DLD1 (cell line): ENCODE data around the gene TJP3.

ENCODE experiments used
- in situ Hi-C: cut with HindIII; loops from 2 replicates; pipeline ENCODE4 v1.10.0; 2017; ENCODE audit warnings: low sequenced_read_pairs

Gene TJP3

DNA sequence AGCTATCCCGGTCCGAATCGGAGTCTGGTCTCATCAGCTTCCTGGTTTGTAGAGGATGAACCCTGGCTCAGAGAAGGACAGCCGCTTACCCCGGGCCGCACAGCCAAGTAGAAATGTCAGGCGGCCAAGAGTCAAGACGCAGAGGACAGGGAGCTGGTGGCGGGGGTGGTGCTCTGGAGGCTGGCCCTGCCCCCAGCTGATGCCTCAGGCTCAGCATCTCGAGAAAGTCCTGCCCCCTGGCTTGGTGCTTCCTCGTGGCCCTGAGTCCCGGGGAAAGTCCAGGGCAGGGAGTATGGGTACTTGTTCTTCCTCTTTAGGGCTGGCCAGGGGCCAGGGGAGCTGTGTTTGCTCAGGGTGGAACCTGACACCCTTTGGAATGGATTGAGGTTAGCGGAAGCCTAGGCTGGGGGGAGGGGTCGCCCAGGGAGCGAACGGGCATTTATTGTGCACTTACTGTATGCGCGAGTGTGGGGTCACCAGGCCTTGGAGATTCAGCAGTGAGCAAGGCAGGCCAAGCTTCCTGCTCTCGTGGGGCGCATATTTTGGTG, 2.2 kb downstream of the TJP3 start:
- in situ Hi-C loops: no loop called here

DNA sequence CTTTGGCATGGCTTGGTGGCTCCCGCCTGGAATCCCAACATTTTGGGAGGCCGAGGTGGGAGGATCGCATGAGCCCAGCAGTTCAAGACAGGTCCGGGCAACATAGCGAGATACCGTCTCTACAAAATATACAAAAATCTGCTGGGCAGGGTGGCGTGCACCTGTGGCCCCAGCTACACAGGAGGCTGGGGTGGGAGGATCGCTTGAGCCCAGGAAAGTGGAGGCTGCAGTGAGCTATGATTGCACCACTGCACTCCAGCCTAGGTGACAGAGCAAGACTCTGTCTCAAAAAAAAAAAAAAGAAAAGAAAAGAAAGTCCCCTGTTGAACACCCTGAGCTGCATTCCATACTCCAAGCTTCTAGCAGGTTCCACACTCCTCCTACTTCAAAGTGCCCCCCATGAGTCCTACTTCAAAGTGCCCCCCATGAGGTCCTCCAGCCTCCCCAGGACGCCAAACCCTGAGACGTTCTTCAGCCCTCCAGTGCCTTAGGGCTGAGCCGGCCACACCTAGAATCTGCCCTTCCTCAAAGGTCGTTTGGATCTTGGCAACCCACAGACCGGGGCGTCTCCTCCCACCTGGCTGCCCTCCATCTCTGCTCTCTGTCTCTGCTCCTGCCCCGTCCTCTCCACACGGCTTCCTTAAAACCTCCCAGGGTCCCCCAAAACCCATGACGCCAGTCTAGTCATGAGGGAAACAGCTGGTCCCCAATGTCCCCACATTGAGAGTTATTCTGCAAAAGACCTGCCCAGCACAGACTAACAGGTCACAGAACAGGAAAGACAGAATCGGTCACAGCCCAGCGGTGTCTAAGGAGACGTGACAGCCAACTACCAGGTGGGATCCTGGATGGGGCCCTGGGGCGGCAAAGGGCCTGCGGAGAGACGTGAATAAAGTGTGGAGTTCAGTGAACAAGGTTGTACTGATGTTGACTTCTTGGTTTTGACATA, 4.8 kb downstream of the TJP3 start:
- in situ Hi-C loops: no loop called here

DNA sequence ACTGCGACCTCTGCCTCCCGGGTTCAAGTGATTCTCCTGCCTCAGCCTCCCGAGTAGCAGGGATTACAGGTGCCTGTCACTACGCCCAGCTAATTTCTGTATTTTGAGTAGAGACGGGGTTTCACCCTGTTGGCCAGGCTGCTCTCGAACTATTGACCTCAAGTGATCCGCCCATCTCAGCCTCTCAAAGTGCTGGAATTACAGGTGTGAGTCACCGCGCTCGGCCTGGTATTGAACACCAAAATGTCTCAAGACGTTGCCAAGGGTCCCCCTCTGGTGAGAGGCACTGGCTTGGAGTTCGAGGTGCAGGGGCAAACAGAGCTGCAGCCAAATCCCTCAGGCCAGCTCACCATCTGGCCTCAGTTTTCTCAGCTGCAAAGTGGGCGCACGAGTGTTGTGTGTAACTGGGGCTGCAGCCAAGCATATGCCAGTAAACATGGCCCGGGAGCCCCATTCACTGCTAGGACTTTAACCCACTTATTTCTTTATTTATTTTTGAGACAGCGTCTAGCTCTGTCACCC, 8.0 kb downstream of the TJP3 start:
- in situ Hi-C loops: no loop called here

DNA sequence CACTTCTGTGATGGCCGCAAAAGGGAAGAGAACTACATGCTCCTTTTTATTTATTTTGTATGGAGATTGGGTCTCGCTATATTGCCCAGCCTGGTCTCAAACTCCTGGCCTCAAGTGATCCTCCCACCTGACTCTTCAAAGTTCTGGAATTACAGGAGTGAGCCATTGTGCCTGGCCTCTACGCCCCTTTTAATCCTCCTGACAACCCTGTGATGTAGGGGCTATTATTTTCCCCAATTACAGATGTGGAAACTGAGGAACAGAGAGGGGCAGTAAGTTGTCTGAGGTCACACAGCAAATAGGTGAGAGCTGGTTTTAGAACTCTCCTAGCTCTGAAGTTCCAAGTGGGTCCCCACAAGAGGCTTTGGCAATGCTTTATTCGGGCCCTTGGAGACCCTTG, 11.7 kb downstream of the TJP3 start:
- in situ Hi-C loops: loop anchor here (5.0 kb wide), 1 partner anchor 37 kb away; no protein-coding TSS in a partner anchor

DNA sequence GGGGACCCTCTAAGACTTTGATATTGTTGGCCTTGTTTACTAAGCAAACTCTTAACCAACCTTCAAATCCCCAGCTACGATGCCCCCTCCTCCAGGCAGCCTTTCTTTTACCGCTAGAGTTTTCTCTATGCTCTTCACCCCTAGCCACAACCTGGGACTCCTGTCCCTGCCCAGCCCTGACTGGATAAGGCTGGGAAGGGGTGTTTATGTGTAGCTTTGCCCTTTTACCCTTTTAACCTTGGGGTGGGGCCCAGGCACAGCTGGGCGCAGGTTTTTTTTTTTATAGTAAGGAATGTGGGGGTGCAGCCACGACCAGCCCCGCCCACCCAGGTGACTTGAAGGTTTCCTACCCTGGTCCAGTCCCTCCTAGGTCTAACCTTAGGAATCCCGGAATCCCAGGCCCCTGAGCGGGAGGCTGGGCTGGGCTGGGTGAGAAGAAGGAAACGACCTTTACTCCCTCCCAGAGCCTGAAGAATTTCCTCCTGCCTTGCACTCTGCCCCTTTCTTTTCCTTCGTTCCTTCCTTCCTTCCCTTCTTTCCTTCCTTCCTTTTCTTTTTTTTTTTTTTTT, 12.2 kb downstream of the TJP3 start:
- in situ Hi-C loops: loop anchor here (5.0 kb wide), 1 partner anchor 37 kb away; no protein-coding TSS in a partner anchor

DNA sequence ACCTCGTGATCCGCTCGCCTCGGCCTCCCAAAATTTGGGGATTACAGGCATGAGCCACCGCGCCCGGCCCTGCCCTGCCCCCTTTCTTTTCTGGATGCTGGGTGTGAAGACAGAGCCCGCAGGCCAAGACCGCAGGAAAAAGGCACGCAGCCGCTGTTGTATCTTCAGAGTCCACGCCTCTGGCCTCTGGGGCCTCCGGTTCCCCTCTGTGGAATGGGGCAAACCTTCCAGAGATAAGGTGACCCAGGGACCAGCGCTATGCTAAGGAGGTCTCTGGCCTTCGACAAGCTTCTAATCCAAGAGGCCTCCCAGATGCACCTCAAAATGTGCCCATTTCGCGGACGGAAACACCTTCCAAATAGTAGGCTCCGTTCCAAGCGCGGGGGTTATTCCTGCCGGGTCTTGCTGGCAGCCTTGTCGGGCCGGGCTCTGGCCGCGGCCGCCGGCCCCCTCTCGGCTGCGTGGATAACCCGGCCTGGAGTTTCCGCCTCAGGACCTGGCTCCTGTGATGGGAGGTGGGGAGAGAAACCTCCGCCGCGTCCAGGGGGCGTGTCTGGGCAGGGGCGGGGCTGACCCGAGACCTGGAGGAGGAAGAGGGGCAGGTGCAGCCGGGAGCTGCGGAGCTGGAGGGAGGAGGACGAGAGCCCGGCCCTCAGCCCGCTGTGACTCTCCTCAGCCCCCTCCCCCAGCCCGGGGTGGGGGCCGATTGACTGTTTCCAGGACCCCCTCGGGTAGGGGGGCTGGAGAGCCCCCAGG, 13.1 kb downstream of the TJP3 start:
- in situ Hi-C loops: loop anchor here (5.0 kb wide), 1 partner anchor 36 kb away; no protein-coding TSS in a partner anchor

DNA sequence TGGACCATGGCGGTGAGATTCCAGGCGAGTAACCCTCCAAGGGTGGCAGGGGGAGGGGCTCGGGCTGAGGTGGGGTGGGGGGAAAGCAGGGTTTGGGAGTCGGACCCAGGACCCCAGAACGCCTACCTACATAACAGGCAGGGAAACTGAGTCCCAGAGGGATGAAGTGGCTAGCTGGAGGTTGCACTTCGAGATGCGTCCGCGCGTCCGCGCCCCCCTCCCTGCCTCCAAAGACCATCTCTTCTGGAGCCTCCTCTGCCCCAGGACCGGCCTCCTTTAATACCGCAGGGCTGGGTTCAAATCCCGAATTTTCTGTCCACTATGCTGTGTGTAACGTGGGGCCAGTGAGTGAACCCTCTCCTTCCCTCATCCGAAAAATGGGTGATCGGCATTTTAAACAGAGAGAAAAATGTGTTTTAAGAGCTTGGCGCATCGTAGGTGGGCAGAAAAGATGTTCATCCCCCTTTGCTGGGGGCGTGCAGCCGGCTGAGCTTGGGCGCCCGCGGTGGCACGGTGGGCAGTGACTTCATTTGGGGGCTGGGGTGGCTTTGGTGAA, 13.8 kb downstream of the TJP3 start:
- in situ Hi-C loops: loop anchor here (5.0 kb wide), 1 partner anchor 35 kb away; no protein-coding TSS in a partner anchor

DNA sequence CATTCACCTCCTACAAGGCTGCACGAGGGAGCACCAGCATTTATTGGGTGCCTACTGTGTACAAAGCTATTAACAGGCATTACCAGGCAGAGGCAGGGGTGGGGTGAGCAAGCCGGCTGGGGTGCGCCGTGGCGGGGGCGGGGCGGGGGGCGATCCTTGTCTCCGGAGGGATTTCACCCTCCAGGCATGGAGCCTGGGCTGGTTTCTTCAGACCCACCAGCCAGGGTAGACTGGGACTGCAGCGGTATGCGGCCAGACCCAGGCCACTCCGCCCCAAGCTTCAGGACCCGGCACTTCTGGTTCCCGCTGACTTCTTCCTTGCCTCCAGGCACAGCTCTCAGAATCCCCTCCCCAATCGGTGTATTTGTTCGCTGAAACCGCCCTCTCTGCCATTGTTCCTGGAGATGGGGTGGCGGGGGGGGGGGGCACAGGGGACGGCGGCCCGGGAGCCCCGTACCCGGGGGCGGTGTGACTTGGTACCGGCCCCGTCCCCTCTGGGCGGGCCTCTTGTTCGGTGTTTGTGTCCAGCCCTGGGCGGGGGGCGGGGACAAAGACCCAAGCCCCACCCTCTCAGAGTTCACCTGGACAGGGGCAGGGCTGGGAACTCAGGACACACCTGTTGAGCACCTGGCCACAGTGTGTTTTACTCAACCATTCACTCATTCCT, 14.4 kb downstream of the TJP3 start:
- in situ Hi-C loops: loop anchor here (5.0 kb wide), 1 partner anchor 35 kb away; no protein-coding TSS in a partner anchor

DNA sequence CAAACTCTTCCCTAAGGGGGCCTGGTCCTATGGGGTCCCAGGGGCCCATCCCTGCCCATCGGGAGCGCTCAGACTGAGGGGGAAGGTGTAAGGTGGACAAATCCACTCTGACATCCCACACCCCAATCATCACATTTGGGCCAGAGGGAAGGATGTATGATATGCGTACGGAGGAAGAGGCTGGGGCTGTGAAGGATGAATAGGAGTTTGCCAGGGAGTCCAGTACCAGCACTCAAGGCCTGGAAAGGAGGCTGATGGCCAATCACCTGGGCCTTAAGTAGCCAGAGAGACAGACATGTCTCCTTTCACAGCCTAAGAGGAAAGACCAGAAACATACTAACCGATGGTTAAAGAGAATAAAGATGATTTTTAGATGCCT, 14.9 kb downstream of the TJP3 start:
- in situ Hi-C loops: loop anchor here (5.0 kb wide), 1 partner anchor 34 kb away; no protein-coding TSS in a partner anchor

DNA sequence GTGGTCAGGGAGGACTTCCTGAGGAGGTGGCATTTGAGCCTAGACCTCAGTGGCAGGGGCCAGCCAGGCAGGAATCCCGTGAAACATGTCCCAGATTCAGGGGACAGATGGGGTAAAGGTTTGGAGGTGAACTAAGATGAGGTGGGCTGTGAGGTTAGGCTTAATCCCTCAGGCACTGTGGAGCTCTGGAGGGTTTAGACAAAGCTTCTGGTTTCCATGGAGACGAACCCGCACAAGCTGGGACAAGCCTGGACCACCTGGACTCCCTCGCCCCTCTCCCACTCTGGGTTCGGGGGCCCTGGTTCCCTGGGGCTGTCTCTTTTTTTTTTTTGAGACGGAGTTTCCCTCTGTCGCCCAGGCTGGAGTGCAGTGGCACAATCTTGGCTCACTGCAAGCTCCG, 15.7 kb downstream of the TJP3 start:
- in situ Hi-C loops: loop anchor here (5.0 kb wide), 1 partner anchor 33 kb away; no protein-coding TSS in a partner anchor

DNA sequence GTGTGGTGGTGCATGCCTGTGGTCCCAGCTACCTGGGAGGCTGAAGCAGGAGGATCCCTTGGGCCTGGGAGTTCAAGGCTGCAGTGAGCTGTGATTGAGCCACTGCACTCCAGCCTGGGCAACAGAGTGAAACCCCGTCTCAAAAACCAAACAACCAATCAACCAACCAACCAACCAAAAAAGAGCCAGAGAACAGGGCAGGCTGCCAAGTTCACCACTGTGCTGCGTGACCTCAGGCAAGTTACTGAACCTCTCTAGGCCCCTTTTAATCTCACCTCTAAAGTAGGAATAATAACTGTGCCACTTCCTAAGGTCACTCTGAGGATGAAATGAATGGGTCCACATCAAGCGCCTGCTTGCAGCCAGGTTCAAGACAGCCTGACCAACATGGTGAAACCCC, 16.9 kb downstream of the TJP3 start:
- in situ Hi-C loops: no loop called here

DNA sequence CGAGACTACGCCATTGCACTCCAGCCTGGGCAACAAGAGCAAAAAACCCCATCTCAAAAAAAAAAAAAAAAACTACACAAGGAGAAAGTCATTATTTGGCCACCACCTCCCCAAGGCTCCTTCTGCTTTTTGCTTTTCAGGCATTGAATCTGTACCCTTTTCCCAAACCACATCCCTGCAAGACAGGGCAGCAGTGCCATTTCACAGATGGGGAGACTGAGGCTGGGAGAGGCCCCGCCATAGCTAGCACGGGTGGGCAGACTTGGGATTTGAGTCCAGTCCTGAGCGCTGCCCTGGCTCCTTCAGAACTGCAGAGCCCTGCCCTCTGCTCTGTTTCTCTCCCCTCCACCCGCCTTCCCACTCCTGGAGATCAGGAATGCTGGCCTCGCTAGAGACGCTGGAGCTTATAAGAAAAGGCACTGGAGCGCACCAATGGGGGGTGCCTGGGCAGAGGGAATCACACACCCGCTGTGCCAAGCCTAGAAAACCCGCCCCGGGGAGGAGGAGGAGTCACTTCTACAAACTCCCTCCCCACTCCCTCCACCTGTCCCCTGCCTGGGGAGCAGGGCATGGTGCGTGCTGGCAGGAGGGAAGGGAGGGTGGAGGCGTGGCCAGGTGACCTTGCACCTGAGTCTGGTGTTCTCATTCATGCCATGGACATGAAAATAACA, 17.6 kb downstream of the TJP3 start:
- in situ Hi-C loops: no loop called here

DNA sequence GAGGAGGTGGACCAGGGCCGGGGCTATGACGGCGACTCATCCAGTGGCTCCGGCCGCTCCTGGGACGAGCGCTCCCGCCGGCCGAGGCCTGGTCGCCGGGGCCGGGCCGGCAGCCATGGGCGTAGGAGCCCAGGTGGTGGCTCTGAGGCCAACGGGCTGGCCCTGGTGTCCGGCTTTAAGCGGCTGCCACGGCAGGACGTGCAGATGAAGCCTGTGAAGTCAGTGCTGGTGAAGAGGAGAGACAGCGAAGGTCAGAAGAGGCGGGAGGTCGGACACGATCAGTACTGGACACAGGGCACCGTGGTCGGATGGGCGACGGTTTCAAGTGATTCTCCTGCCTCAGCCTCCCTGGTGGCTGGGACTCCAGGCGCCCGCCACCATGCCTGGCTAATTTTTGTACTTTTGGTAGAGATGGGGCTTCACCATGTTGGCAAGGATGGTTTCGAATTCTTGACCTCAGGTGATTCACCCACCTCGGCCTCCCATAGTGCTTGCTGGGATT, 22.3 kb downstream of the TJP3 start:
- in situ Hi-C loops: no loop called here

DNA sequence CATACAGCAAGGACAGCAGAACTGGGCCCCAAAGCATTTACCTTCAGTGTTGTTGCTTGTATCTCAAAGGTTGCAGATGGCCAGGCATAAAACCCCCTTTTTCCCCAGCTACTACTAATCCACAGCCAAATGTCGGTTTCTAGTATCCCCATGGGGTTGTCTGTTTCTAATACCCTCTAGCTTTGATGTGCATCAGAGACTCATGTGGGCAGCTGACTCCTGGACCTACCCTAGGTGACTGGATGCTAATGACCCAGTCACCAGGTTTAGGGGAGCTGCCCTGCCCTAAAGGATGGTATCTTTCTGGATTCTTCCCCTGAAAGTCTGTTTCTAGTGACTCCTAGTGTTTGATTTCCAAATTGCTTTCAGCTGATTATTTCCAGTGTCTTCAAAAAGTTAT, 23.9 kb downstream of the TJP3 start:
- in situ Hi-C loops: no loop called here

DNA sequence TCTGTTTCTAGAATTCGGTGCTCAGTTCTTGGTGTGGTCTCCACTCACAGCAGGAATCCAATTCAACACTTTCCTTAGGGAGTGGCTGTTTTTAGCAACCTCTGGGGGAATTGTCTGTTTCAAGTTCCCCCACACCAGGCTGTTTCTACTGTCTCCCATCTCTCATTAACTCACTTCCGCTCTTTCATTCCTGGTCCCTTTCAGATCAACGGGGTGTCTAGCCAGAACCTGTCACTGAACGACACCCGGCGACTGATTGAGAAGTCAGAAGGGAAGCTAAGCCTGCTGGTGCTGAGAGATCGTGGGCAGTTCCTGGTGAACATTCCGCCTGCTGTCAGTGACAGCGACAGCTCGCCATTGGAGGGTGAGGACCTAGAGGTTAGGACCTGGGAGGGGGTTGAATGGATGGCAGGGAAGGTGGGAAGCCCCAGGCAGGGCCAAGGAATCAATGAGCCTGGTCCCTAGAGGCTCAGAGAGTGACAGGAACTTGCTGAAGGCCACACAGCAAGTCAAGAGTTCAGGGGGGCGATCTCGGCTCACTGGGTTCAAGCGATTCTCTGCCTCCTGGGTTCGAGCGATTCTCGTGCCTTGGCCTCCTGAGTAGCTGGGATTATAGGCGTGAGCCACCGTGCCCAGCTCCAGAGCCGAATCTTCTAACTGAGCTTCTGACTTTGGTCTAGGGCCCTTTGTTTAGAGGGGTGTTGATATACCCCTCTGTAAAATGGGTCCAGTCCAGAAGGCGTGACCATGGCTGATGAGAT, 25.5 kb downstream of the TJP3 start:
- in situ Hi-C loops: no loop called here

DNA sequence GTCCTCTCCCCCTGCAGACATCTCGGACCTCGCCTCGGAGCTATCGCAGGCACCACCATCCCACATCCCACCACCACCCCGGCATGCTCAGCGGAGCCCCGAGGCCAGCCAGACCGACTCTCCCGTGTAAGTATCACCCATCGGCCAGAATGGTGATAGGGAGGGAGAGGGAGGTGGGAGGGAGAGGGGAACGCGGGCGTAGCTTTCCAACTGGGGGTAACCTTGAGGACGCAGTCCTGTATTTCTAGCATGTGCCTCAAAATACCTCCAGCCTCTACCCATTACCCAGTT, 26.1 kb downstream of the TJP3 start:
- in situ Hi-C loops: no loop called here

DNA sequence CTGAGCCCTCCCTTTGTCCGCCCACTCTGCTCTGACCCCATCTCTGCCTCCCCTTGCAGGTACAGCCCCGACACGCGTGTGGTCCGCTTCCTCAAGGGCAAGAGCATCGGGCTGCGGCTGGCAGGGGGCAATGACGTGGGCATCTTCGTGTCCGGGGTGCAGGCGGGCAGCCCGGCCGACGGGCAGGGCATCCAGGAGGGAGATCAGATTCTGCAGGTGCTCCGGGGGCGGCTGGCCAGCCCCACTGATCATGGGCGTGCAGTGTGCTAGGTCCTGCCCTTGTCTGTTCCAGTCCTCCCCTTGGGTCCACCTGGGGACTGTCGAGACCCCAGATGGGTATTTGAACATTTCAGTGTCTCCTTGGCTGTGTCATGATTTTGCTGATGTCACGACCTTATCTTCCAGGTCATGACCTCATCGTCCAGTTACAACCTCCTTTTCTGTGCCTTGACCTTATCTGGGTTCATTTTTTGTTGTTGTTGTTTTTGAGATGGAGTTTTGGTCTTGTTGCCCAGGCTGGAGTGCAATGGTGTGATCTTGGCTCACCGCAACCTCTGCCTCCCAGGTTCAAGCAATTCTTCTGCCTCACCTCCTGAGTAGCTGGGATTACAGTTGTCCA, 28.0 kb downstream of the TJP3 start:
- in situ Hi-C loops: no loop called here

DNA sequence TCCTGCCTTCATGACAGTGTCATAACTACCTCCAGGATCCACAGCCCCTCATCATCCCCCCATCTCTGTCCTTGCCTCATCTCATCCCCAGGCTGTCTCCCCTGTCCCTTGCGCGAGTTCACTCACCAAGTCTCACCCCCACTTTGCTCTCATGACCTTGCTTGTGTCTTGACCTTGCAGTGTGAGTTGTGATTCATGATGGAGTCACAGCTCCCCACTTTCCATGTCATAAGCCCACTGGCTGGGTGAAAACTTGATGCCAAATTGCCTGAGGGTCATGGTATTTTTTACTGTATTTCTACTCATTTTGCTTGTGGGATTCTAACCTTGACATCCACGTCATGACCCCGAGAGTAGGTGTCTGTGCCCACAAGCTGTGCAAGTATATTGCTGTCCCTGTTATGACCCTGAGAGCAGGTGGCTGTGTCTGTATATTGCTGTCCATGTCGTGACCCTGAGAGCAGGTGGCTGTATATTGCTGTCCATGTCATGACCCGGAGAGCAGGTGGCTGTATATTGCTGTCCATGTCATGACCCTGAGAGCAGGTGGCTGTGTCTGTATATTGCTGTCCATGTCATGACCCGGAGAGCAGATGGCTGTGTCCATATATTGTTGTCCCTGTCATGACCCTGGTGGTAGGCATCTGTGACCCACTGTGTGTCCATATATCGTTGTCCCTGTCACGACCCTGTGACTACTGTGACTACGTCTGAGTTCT, 29.5 kb downstream of the TJP3 start:
- in situ Hi-C loops: no loop called here
